Stimulated activated CD8-positive, alpha-beta memory T cell treated with anti-CD3 and anti-CD28 coated beads, Interleukin-4, amount 100 ng/mL, for 1 hour (primary cell): Measurements from ENCODE around the gene CYTH1.

Experiments used
- DNase-seq, 2 donors: peaks; one replicate each; pipeline ENCODE4 v3.0.0-alpha.2; 2020; ENCODE audit warnings: low read depth in 2 of 2, low spot score in 1 of 2

CYTH1 gene

DNA sequence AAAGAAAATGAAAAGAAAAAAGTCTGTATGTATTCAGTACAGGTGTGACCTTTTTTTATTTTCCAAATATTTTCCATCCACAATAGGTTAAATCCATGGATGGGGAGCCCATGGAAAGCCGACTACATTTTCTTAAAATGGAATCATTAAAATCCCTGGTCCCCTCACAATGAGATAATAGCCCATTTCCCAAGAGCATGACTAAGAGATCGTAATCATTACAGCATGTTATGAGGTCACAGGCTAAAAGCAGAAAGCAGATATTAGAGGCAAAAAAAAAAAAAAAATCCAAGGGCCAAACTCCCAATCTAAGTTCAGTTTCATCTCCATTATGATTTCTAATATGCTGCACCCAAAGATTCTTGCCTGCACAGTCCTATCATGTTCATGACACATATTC lies 44.7 kb downstream of the CYTH1 start:
- DNase-seq = no peak

DNA sequence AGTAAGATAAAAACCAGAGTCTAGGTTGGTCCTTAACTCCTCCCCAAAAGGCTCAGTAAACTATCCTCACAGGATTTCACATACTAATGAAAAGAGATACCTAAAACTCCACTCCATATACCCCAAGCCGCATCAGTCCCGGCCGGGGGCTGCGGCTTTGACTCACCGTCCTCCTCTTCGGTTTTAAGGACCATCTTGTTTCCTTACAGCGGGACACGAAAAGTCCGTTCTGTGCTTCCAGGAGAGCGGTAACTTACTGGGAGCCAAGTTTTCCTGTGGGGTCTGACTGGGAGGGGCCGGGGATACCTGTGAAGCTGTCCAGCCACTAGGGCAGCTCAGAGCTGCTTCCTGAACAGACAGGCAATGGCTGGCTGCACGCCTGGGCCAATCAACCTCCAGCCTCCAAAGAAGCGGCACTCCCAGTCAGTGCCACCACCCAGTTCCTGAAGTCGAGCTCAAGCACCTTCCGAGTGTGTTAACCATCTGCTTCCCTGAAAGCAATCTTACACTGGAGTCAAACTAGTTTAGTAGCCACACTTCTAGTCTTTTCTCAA lies 45.5 kb downstream of the CYTH1 start:
- peak in 1 of 2 donors; percentile 42 for DNase-seq

DNA sequence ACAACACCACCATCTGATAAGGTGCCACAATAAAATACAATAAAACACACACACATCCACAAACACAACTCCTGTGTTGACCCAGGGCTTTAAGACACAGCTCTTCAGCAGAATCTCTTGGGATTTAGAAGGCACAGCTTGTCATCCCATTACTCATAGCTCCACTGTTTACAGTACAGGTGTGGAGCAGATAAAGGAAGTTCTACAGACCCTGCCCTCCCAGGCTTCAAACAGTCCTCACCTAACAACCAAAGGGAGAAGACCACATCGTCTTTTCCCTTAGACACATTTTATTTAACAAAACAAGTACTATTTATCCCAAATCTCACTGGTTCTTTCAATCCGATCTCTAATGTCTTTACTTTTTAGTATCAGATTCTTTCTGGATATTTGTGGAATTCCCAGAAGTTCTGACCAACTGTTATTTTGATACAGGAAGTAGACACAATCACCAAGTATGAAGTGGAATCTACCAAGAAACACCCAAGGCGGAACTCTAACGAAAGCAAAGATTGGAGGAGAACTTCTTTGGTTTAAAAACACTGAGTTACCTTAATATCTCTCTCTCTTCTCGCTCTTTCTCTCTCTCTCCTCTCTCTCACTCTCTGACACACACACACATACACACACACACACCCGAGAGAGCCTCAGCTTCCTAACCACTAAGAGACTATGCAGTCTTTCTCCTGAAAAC lies 46.1 kb downstream of the CYTH1 start:
- no peak for DNase-seq

DNA sequence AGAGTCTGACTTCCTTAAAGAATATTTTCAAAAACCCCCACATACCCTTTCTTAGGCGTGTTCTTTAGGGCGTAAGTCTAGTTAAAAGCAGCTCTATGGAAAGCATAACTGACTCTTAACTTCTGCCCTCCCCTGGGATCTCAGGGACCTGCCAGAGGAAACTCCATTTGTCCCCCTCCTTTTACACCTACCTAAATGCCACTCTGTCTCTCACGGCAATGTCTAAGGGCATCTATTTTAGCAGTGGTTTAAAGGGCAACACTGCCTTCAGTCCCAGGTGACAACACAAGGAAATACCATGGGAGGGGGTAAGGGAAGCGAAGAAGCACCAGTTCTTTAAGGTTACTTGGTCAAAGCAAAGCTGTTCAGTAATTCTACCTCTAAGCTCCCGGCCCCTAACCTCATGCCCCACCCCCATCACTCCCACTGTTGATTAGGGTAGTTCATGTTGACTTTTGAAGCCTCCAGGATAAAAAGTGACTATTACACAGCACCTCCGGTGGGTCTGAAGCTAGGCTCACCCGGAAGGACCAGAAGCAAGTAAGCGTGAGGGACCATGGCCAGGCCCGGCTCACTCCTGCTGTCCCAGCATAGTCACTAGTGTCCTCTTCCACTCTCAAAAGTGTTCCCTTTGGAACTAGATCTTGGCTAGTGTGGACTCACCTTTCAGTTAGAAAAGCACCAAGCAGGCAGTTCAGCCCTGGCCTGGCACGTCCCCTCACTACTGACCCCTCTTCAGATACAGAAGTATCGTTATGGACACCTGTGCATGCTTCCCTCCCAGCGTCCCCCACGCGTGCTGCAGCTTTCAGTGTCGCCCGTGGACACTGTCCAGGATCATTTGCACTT lies 47.1 kb downstream of the CYTH1 start:
- DNase-seq = no peak

DNA sequence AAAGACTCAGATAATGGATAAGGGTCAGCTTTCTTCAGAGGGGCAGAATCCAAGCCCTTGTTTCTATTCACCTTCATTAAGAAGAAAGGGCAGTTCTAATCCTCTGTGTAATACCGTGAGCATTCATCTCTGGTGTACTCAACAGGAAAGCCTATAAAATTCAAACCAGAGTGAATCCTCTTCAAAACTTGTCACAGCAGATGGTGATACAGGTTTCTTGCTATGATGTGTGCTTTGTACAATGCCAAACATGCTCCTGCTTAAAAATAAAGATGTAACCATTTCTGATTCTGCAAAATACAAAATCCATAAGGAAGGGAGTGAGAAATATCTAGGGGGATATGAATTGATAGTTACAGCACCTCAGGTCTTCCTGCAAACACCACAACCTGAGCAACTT lies 49.7 kb downstream of the CYTH1 start:
- DNase-seq = no peak

DNA sequence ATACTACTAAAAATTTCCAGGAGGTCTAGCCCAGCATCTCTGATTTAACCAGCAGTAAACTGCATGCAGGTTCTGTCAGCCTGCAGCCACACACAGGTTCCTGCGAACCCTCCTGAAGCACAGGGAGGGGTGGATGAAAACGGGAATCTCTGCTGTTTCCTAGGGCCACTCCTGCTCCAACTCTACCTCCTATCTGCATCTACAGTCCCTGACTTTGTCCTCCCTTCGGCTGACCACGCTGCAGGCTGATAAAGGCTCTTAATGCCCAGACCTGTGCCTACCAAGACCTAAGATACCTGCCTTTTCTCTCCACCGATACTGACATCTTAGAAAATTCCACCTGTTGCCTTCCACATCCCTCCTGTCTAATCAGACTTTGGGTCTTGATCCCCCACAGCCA lies 50.2 kb downstream of the CYTH1 start:
- DNase-seq = no peak

DNA sequence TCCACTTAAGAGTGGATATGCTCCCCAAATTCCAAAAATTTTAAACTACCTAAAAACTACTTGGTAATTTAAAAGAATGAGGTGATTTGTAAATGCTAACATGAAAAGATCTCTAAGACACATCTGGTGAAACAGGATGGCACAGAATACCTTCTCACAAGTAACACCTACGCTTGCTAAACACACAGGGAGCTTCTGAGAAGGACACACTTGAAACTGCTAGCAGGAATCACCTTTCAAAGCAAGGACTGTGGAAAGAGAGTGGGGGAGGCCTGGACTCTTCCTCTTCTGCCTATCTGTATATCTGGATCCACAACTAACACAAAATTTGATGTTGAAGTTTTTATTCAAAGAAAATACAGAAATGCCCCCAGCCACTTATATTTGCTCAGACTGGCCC lies 52.4 kb downstream of the CYTH1 start:
- DNase-seq = no peak

DNA sequence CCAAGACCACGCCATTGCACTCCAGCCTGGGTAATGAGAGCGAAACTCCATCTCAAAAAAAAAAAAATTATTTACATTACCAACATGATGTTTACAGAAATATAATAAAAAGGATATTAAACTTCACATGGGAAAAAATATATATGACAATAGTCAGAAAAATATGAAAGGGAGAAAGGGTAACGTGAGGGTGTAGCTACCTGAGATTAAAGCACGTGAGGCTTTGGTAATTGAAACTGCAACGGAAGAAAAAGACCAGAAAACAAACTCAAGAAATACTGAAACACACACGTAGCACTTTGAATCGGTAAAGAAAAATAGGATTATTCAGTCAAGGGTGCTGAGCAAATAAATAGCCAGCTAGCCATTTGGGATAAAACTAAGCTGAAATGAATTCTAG lies 53.6 kb downstream of the CYTH1 start:
- no peak for DNase-seq

DNA sequence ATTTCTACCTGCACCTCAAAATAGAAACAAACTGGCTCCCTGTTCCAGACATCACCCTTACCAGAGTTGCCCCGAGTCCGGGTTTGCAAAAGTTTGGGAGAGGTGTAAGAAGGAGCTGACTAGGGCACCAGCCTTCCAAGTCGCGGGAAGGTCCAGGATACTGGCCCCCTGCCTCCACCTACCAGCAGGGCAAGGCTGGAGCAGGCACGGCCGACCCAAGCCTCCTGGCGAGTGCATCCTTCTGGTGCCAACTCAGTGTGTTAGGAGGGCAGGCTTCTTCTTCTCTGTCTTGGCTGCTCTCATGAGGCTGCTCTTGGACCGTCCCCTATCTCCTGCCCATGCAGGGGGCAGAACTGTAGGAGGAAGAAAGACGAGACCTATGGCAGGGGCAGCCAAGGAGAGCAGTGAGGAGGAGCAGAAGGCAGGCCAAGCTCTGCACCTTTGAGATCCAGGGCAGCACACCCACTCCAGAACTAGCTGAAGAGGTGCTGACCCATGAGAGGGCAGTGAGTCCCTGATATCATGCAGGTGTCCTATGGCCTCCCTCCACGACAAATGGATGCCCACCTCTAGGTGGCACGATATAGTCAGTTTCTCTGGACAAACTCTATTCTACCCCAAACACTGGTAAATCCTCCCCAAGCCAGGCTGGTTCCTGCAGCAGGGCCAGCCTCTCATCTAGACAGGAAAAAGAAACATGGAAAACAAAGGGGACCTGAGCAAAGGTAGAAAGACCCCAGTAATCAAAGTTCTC lies 54.4 kb downstream of the CYTH1 start:
- no peak for DNase-seq

DNA sequence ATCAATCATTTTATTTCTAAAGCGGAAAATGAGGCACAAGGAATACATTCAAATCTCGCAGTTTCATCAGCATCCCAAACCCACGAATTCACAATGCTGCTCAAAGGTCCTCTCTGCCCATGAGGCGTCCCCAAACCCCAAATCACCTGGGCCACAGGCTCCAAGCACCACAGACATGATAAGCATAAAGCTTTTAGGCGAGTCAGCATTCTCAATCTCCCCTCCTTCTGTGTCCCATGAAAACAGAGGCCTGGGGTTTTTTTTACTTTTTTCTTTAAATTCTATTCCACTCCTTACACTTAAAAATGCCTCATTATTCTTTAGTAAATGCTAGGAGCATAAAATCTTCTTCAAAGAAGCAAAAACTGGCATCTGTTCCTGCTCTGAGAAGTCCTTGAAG lies 55.0 kb downstream of the CYTH1 start:
- DNase-seq = no peak

DNA sequence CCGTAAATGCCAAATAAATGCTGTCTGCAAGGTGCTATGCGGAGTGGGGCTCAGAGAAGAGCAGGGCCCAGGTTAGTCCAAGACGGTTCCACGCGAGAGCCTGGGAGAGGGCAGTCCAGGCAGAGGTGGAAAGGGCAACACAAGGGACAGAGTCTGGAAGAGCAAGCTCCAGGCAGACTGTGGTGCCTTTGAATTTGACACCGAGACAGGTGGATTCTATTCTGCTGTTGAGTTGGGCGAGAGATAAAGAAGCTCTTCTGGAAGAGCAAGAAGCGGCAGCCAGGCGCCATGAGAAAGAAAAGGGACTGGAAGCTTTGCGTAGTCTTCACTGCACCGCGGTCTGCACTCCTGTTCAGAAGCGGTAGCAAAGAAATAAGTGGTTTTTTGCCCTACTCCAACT lies 55.6 kb downstream of the CYTH1 start:
- no peak for DNase-seq

DNA sequence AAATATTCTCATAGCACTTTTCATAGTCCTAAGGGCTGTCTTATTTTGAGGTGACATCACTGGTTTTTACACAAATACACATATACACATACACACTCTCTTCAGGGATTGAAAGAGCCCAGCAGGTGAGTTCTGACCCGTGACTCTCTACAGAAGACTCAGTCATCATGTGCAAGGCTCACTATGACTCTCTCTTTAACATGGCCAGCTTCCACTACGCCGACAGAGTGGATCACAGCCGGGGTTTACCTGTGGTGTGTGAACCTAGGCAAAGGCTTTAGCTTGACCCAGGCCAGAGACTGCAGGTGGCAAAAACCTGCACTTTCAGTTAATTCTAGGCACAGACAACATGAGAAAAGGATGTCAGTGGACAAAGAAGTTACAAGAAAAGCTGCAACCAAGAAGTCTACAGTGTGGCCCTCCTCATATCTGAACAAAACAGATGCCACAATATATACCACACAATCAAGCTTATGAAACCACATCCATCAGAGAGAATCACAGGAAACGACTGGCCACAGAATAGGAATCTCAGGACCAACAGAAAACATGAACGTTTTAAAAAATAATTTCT lies 56.5 kb downstream of the CYTH1 start:
- DNase-seq = no peak

DNA sequence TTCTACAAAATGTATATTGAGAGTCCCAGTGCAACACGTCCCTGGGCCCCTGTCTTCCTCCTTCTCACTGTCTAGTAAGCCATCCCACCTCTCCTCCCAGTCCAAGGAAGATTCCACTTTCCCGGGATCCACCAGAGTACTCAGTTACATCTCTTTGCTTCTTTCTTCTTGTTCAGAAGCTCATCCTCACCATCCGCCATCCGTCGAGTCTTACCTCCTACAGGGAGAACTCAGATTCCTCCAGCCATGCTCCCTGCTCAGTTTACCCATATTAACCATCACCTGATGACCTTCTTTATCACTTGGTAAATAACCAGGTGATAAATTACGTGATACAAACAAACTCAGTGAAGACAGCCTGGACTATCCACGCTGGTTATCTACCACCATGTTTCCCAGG lies 57.1 kb downstream of the CYTH1 start:
- DNase-seq = no peak

DNA sequence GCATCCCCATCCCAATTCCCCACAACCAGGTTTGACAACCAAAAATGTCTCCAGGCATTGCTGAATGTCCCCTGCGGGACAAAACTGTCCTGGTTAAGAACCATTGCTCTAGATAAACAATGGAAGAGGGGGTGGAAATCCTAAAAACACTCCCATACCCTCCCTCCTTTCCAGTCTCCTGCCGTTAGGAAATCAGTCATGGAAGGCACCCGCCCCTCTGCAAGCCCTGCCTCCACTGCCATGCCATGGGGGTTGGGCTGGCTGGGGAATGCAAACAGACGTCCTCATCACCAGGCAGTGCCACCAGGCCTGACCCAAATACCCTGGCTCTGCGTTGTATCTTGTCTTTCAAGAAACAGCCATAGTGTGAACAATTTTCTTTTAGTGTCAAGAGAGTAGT lies 57.5 kb downstream of the CYTH1 start:
- no peak for DNase-seq

DNA sequence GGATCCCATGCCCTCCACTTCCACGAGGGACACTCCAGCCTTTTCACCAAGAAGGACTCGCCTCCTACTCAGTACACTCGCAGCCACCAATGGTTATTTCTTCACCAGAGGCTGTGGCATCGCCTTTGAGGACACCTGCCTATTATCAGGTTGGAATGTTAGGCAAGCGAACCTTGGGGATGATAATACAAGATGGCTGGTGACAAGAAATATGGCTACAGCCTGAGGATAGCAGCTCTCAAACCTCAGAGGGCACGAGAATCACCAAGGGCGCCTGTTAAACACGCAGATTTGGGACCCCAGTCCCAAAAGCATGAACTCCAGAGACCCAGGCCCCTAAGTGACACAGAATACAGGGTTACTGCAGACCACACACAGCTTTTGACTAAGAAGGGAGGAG lies 58.1 kb downstream of the CYTH1 start:
- no peak for DNase-seq

DNA sequence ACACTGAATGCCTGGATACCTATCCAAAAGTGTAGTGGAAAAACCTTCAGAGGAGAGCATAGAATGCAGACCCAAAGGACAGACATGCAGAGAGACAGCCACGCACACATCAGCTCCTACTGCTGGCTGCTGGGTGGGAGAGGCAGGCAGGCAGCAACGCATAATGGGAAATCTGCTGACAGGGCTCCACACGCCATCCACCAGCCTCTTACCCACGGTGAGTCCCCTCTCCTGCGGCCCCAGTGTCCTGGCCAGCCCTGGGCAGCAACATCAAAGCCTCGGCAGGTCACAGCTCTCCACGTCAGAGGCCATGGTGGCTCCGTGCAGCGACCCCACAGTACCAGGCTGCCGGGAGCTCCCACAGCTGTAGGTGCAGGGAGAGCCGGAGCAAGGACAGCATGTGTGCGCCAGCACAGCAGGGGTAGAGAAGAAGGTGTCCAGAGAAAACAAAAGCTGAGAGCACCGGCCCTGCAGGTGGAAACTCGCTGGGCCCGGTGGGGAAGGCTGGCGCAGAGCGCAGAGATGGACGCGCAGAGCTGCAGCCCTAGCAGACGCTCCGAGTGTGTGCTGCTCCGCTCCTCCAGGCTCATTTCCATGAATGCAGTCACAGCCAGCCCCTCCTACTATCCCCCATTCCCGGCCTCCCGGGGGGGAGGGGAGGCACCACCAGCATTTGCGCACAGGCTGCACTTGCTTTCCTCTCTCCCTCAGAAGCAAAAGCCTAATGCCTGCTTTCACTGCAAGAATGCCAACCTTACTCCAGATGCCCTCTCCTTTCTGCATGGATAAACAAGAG lies 58.9 kb downstream of the CYTH1 start:
- DNase-seq = no peak

DNA sequence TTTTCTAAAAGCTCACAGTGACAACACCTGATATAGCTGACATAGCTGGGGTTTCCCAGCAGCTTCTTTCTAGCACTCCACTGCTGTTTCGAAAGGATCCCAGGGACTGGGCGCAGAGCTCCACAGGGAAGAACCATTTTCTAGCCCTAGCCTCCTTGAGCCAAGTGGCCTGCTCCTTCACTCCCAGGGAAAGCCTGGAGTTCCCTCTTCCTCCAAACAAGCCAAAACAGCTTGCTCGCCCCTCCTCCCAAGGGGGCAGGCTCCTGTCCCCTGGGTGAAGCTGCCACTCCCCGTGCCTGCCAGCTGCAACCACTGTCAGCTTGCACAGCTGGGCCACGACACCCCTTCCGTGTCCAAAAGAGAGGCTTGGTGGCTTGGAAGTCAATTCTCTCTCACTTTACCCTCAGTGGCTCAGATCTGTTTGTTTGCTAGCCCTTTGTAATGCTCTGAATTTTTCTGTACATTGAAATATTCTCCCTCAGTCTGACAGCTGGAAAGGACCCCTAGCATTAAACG lies 59.8 kb downstream of the CYTH1 start:
- DNase-seq = no peak

DNA sequence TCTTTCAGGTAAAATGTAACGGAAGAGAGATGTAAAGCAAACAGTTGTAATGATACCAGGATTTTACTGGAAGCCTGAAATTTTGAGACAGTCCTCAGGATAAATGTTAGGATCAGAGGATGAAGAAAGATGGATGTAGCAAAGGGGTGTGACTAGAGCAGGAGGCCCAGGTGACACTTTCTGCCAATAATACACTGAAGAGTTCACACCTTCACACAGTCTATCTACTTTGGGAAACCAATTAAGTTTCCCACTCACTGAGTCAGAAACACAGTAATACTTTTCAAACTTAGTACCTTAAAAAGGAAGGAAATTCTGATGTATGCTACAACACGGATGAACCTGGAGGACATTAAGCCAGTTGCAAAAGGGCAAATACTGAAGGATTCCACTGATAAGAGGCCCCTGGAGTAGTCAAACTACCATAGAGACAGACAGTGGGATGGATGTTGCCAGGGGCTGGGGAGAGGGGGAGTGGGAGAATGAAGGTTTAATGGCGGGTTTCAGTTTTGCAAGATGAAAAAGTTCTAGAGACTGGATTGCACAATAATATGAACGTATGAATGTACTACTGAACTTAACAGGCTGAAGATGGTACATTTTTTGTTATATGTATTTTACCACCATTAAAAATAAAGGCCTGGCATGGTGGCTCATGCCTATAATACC lies 62.3 kb downstream of the CYTH1 start:
- no peak for DNase-seq

DNA sequence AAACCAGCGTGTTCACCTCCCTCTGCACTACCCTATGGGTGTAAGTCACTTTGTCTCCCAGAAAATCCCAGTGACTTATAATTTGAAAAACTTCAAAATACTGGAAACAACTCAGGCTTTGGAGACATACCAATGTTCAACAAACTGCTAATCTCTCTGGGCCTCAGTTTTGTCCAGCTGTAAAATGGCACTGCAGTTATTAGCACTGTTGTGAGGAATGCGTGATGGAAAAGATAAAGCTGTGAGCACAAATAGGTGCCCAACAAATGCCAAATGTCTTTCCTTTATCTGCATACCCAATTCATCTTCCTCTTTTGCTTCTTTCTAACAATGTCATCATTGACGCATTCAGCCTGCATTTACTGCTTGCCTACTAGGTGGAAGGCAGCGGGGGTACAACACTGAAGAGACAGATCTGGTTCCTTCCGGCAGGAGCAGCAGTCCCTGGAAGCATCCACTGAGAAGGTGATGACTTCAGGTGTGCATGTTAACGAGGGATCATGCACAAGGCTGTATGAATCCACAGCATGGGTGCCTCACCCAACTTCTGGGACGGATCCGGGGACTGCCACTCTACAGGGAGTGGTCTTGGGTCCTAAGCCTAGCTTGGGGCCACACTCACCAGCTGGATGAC lies 63.4 kb downstream of the CYTH1 start:
- DNase-seq = no peak
